ENCODE data around the gene CAMK1D. TPM values are rescaled to one million over a fixed set of nuclear protein-coding genes. Genes with fewer than 3 reads are reported as not detected.

Gene CAMK1D
- total and polyA plus RNA-seq, 2 experiments from 2014 or later, result 4.6 to 7.2 TPM

DNA sequence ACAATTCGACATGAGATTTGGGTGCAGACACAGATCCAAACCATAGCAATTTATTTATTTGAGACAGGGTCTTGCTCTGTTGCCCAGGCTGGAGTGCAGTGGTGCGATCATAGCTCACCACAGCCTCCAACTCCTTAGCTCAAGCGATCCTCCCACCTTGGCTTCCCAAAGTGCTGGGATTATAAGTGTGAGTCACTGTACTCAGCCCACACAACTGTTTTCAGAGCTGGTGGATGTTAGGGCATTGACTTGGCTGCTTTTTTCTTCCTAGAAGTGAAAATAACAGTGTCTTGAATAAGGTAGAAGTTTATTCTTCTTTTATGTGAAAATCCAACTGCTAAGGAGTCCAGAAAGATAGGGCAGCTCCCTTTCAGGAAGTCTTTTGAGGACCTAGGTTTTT, 520.1 kb downstream of the CAMK1D start (continued):
- TF ChIP-seq, protein P1, sequence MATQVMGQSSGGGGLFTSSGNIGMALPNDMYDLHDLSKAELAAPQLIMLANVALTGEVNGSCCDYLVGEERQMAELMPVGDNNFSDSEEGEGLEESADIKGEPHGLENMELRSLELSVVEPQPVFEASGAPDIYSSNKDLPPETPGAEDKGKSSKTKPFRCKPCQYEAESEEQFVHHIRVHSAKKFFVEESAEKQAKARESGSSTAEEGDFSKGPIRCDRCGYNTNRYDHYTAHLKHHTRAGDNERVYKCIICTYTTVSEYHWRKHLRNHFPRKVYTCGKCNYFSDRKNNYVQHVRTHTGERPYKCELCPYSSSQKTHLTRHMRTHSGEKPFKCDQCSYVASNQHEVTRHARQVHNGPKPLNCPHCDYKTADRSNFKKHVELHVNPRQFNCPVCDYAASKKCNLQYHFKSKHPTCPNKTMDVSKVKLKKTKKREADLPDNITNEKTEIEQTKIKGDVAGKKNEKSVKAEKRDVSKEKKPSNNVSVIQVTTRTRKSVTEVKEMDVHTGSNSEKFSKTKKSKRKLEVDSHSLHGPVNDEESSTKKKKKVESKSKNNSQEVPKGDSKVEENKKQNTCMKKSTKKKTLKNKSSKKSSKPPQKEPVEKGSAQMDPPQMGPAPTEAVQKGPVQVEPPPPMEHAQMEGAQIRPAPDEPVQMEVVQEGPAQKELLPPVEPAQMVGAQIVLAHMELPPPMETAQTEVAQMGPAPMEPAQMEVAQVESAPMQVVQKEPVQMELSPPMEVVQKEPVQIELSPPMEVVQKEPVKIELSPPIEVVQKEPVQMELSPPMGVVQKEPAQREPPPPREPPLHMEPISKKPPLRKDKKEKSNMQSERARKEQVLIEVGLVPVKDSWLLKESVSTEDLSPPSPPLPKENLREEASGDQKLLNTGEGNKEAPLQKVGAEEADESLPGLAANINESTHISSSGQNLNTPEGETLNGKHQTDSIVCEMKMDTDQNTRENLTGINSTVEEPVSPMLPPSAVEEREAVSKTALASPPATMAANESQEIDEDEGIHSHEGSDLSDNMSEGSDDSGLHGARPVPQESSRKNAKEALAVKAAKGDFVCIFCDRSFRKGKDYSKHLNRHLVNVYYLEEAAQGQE (IDR thresholded peaks at IDR 0.05; ENCODE audit: unreplicated experiment), result no peak
- TF ChIP-seq NANOG (IDR thresholded peaks at IDR 0.05; ENCODE audit: borderline replicate concordance) (no peak), JUNB (IDR thresholded peaks at IDR 0.05; ENCODE audit: unreplicated experiment) (no peak), POLR2AphosphoS5 (IDR thresholded peaks at IDR 0.05; ENCODE audit: low read depth) (no peak), ZNF331 (CRISPR knock-in tag; IDR thresholded peaks at IDR 0.05; ENCODE audit: low read depth) (no peak)
- TF ChIP-seq, protein P2, sequence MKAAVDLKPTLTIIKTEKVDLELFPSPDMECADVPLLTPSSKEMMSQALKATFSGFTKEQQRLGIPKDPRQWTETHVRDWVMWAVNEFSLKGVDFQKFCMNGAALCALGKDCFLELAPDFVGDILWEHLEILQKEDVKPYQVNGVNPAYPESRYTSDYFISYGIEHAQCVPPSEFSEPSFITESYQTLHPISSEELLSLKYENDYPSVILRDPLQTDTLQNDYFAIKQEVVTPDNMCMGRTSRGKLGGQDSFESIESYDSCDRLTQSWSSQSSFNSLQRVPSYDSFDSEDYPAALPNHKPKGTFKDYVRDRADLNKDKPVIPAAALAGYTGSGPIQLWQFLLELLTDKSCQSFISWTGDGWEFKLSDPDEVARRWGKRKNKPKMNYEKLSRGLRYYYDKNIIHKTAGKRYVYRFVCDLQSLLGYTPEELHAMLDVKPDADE (IDR thresholded peaks at IDR 0.05), result no peak
- TF ChIP-seq, protein P3, sequence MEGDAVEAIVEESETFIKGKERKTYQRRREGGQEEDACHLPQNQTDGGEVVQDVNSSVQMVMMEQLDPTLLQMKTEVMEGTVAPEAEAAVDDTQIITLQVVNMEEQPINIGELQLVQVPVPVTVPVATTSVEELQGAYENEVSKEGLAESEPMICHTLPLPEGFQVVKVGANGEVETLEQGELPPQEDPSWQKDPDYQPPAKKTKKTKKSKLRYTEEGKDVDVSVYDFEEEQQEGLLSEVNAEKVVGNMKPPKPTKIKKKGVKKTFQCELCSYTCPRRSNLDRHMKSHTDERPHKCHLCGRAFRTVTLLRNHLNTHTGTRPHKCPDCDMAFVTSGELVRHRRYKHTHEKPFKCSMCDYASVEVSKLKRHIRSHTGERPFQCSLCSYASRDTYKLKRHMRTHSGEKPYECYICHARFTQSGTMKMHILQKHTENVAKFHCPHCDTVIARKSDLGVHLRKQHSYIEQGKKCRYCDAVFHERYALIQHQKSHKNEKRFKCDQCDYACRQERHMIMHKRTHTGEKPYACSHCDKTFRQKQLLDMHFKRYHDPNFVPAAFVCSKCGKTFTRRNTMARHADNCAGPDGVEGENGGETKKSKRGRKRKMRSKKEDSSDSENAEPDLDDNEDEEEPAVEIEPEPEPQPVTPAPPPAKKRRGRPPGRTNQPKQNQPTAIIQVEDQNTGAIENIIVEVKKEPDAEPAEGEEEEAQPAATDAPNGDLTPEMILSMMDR (conservative IDR thresholded peaks at IDR 0.05; ENCODE audit: low read depth in 2 of 2), result no peak

GRCh38 chr10:12872577-12872976, 523.2 kb downstream of the CAMK1D start:
- Histone ChIP-seq H3K27me3 (ENCODE audit: insufficient read depth) (no peaks in the 10 kb centered on the region), H3F3A (replicated peaks; ENCODE audit: low read depth) (no peaks in the 10 kb centered on the region), H3K27ac (ENCODE audit: low read depth) (no peak overlapping the region), H4K20me1 (replicated peaks; ENCODE audit: insufficient read depth) (no peaks in the 10 kb centered on the region), H3K4me3 (no peak overlapping the region), H3K36me3 (ENCODE audit: insufficient read depth) (no peaks in the 10 kb centered on the region), H3K79me2 (replicated peaks; ENCODE audit: insufficient read depth) (no peaks in the 10 kb centered on the region), H3K4me1 (ENCODE audit: insufficient read depth) (no peaks in the 10 kb centered on the region), H2AFZ (no peak overlapping the region), H3K4me2 (no peak overlapping the region), H3K9me2 (ENCODE audit: insufficient read depth) (no peaks in the 10 kb centered on the region)
- no peaks in the 10 kb centered on the region for H3K4me1 Mint-ChIP-seq
- no peak overlapping the region for H3K4me3 Mint-ChIP-seq
- no peak for ATAC-seq
- DNase-seq (ENCODE audit: low spot score), result no peak
- peaks cover 8% of the 10 kb centered on the region for H3K27me3 Mint-ChIP-seq (ENCODE audit: insufficient read depth, low read depth, poor library complexity)
- no peaks in the 10 kb centered on the region for H3K36me3 Mint-ChIP-seq (ENCODE audit: low read depth)
- no peak overlapping the region for H3K27ac Mint-ChIP-seq
- H3K9me3 Mint-ChIP-seq, result no peaks in the 10 kb centered on the region
- TF ChIP-seq EZH2 (IDR thresholded peaks at IDR 0.05; ENCODE audit: low read depth, unreplicated experiment) (no peak), CREB1 (CRISPR knock-in tag; IDR thresholded peaks at IDR 0.05; ENCODE audit: low read depth) (no peak), POLR2AphosphoS5 (IDR thresholded peaks at IDR 0.05; ENCODE audit: low read depth) (no peak), NANOG (IDR thresholded peaks at IDR 0.05; ENCODE audit: borderline replicate concordance) (no peak), EZH2phosphoT487 (IDR thresholded peaks at IDR 0.05; ENCODE audit: unreplicated experiment) (no peak)
- TF ChIP-seq, protein P2 (IDR thresholded peaks at IDR 0.05), result no peak
- TF ChIP-seq, protein P3 (conservative IDR thresholded peaks at IDR 0.05; ENCODE audit: low read depth in 2 of 2), result no peak
